Brain microvascular endothelial cell (primary cell): ENCODE results near the gene ZNF827.

Experiments used
- DNase-seq: peaks from one replicate; pipeline ENCODE4 v3.0.0-alpha.2; 2020
- H3K27ac ChIP-seq: fragments of 250-450 bp; sonication (Bioruptor Pico); 2 replicates; pipeline ENCODE4 v1.5.1; 2020; ENCODE audit warnings: mild to moderate bottlenecking, moderate library complexity
- H3K27me3 ChIP-seq: fragments of 250-450 bp; sonication (Bioruptor Pico); replicated peaks from 2 replicates; pipeline ENCODE4 v1.5.1; 2020; ENCODE audit warnings: mild to moderate bottlenecking
- H3K36me3 ChIP-seq: fragments of 250-450 bp; sonication (Bioruptor Pico); replicated peaks from 2 replicates; pipeline ENCODE4 v1.5.1; 2020; ENCODE audit warnings: mild to moderate bottlenecking
- H3K4me3 ChIP-seq: 2 replicates; pipeline ENCODE4 v1.5.1; 2011; ENCODE audit warnings: low read depth, mild to moderate bottlenecking, control low read depth, low read length, moderate library complexity
- in situ Hi-C: cut with HindIII; loops from 2 replicates; pipeline ENCODE4 v1.10.0; 2017; ENCODE audit warnings: low sequenced_read_pairs, low pct_ligation_motif_present
- TF ChIP-seq, protein P1 (sequence below): IDR thresholded peaks from 2 replicates; pipeline ENCODE4 v1.5.1; 2011; ENCODE audit warnings: low read depth, mild to moderate bottlenecking, moderate library complexity, low read length, control low read depth, inconsistent platforms; ENCODE audit errors: missing control alignments

ZNF827 gene

DNA sequence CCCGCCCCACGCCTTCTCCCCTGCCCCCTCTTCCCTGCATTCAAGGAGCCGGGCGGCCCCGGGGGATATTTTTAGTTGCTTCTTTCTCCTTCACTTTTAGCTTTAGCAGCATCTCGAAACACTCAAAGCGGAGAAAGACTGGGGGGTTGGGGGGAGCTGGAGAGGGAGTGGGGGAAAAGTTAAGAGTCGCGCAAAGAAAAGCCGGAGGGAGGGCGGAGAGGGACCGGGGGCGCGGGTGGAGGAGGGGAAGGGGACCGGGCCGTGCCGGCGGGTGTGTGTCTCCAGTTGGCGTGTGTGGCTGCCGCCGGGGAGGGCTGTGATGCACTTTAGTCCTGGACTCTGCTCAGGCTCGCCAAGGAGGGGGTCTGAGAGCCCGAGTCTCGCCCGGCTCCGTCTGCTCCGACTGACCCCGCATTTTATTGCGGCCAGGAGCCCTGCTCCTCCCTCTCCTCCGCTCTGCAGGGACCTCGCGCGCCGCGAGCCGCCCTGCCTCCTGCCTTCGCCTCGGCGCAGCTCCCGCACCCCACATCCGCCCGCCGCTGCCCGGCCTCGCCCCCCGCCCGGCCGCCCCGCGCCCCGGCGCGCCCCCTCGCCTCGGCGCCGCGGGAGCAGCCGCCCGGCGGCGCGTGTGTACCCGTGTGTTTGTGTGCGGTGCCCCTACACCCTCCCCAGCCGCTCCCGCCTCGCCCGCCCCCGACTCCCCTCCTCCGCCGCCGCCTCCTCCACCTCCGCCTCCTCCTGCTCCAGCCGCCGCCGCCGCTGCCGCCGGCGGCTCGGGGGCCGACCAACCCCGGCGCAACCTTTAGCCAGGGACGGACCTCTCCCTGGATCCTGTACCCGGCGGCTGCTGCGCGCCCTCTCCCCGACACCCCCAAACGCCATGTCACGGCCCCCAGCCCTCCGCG is 1.4 kb downstream of the ZNF827 start:
- H3K27me3 ChIP-seq, result no peaks in the 10 kb centered on the region
- in situ Hi-C loops, result no loop called here
- peak overlapping the region; percentile 89 for H3K4me3 ChIP-seq
- DNase-seq, result peak; percentile 73
- H3K27ac ChIP-seq, result peak overlapping the region; percentile 84
- H3K36me3 ChIP-seq, result no peaks in the 10 kb centered on the region
- TF ChIP-seq, protein P1, sequence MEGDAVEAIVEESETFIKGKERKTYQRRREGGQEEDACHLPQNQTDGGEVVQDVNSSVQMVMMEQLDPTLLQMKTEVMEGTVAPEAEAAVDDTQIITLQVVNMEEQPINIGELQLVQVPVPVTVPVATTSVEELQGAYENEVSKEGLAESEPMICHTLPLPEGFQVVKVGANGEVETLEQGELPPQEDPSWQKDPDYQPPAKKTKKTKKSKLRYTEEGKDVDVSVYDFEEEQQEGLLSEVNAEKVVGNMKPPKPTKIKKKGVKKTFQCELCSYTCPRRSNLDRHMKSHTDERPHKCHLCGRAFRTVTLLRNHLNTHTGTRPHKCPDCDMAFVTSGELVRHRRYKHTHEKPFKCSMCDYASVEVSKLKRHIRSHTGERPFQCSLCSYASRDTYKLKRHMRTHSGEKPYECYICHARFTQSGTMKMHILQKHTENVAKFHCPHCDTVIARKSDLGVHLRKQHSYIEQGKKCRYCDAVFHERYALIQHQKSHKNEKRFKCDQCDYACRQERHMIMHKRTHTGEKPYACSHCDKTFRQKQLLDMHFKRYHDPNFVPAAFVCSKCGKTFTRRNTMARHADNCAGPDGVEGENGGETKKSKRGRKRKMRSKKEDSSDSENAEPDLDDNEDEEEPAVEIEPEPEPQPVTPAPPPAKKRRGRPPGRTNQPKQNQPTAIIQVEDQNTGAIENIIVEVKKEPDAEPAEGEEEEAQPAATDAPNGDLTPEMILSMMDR, result no peak

- H3K27ac ChIP-seq, result peak overlapping the region; percentile 84
- TF ChIP-seq, protein P1, result peak; percentile 53
- in situ Hi-C loops, result no loop called here
- H3K36me3 ChIP-seq, result no peaks in the 10 kb centered on the region
- H3K27me3 ChIP-seq, result no peaks in the 10 kb centered on the region
- DNase-seq, result peak; percentile 65
- peak overlapping the region; percentile 89 for H3K4me3 ChIP-seq
Observed at GRCh38 chr4:145936142-145936996, 2.3 kb downstream of the ZNF827 start.

GRCh38 chr4:145935253-145936141 is 3.1 kb downstream of the ZNF827 start:
- H3K27ac ChIP-seq, result peak overlapping the region; percentile 84
- peak overlapping the region; percentile 89 for H3K4me3 ChIP-seq
- H3K27me3 ChIP-seq, result no peaks in the 10 kb centered on the region
- no peak for DNase-seq
- no peaks in the 10 kb centered on the region for H3K36me3 ChIP-seq
- TF ChIP-seq, protein P1, result no peak
- in situ Hi-C loops, result no loop called here

GRCh38 chr4:145934434-145935047 is 4.1 kb downstream of the ZNF827 start:
- H3K27ac ChIP-seq, result no peak overlapping the region

More at GRCh38 chr4:145934434-145935047, 4.1 kb downstream of the ZNF827 start:
- Histone ChIP-seq H3K4me3 (no peak overlapping the region), H3K27me3 (no peaks in the 10 kb centered on the region), H3K36me3 (no peaks in the 10 kb centered on the region)
- TF ChIP-seq, protein P1, result no peak
- in situ Hi-C loops, result no loop called here
- DNase-seq, result no peak
